ENCODE results near the gene DSCAM.

The DSCAM gene

GRCh38 chr21:40531016-40531415 is 315.9 kb downstream of the DSCAM start:
- no peak for DNase-seq

- no peak for DNase-seq
Measured at GRCh38 chr21:40517646-40518045, 329.3 kb downstream of the DSCAM start.

- DNase-seq = peak; percentile 31
Measured at GRCh38 chr21:40516335-40516734, 330.6 kb downstream of the DSCAM start.

- DNase-seq = peak; percentile 58
Measured at GRCh38 chr21:40512590-40512989, 334.4 kb downstream of the DSCAM start.

- DNase-seq = no peak
Measured at GRCh38 chr21:40507978-40508377, 339.0 kb downstream of the DSCAM start.

- no peak for DNase-seq
Measured at GRCh38 chr21:40505681-40506080, 341.3 kb downstream of the DSCAM start.

- no peak for DNase-seq
Measured at GRCh38 chr21:40505244-40505643, 341.7 kb downstream of the DSCAM start.

- no peak for DNase-seq
Measured at GRCh38 chr21:40504825-40505224, 342.1 kb downstream of the DSCAM start.

- no peak for DNase-seq
Measured at GRCh38 chr21:40496116-40496515, 350.8 kb downstream of the DSCAM start.

- no peak for DNase-seq
Measured at GRCh38 chr21:40490408-40490807, 356.6 kb downstream of the DSCAM start.

GRCh38 chr21:40489001-40489400 is 358.0 kb downstream of the DSCAM start:
- DNase-seq = no peak

- DNase-seq = no peak
Measured at GRCh38 chr21:40481764-40482163, 365.2 kb downstream of the DSCAM start.

- DNase-seq = no peak
Measured at GRCh38 chr21:40474513-40474912, 372.4 kb downstream of the DSCAM start.

- DNase-seq = no peak
Measured at GRCh38 chr21:40472013-40472412, 374.9 kb downstream of the DSCAM start.

- peak; percentile 73 for DNase-seq
Measured at GRCh38 chr21:40471103-40471502, 375.9 kb downstream of the DSCAM start.

- DNase-seq = peak; percentile 46
Measured at GRCh38 chr21:40466893-40467483, 380.0 kb downstream of the DSCAM start.

GRCh38 chr21:40465382-40465781 is 381.6 kb downstream of the DSCAM start:
- DNase-seq = no peak

- DNase-seq = no peak
Measured at GRCh38 chr21:40463176-40463575, 383.8 kb downstream of the DSCAM start.

GRCh38 chr21:40461008-40461407 is 385.9 kb downstream of the DSCAM start:
- no peak for DNase-seq

GRCh38 chr21:40457741-40458140 is 389.2 kb downstream of the DSCAM start:
- no peak for DNase-seq

GRCh38 chr21:40454057-40454456 is 392.9 kb downstream of the DSCAM start:
- DNase-seq = no peak

GRCh38 chr21:40453183-40453582 is 393.8 kb downstream of the DSCAM start:
- DNase-seq = no peak

GRCh38 chr21:40452548-40452947 is 394.4 kb downstream of the DSCAM start:
- DNase-seq = no peak

GRCh38 chr21:40447016-40447415 is 399.9 kb downstream of the DSCAM start:
- DNase-seq = no peak

- DNase-seq = no peak
Measured at GRCh38 chr21:40445349-40445921, 401.5 kb downstream of the DSCAM start.

Measured in RPMI8226 (cell line).